ENCODE results near the gene FRY.

DNA sequence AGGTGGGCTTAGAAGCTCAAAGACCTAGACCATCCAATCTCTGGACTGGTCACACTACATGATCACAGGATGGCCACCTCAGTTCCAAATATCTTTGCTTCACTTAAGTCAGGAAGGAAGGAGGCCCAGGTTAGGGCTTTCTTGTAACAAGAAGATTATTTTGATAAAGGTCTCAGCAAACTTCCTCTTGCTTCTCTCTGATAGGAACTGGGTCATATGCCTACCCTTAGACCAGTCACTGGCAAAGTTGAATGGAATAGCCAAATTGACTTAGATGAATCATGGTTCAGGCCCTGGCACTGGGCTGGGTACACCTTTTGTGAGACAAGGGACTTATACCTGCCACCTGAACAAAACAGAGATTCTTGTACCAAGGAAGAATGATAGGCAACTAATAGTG, 11.0 kb downstream of the FRY start:
- TF ChIP-seq, protein P1, sequence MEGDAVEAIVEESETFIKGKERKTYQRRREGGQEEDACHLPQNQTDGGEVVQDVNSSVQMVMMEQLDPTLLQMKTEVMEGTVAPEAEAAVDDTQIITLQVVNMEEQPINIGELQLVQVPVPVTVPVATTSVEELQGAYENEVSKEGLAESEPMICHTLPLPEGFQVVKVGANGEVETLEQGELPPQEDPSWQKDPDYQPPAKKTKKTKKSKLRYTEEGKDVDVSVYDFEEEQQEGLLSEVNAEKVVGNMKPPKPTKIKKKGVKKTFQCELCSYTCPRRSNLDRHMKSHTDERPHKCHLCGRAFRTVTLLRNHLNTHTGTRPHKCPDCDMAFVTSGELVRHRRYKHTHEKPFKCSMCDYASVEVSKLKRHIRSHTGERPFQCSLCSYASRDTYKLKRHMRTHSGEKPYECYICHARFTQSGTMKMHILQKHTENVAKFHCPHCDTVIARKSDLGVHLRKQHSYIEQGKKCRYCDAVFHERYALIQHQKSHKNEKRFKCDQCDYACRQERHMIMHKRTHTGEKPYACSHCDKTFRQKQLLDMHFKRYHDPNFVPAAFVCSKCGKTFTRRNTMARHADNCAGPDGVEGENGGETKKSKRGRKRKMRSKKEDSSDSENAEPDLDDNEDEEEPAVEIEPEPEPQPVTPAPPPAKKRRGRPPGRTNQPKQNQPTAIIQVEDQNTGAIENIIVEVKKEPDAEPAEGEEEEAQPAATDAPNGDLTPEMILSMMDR (IDR thresholded peaks at IDR 0.05): no peak
- no peak for TF ChIP-seq POLR2A (IDR thresholded peaks at IDR 0.05)
